T-helper 17 cell (primary cell): ENCODE data around the gene CFAP43. TPM values are rescaled to one million over a fixed set of nuclear protein-coding genes. Genes with fewer than 3 reads are reported as not detected.
A peak's percentile ranks its signal among the peaks of the same experiment; 100 is the strongest.

Experiments used
- ATAC-seq: fragments of 150-1000 bp; cut with Tn5 transposase; 2 replicates; pipeline ENCODE4 v1.10.0; 2021; ENCODE audit warnings: mild to moderate bottlenecking, moderate library complexity
- DNase-seq, 3 donors: peaks; one replicate each; pipeline versions ENCODE4 v3.0.0 to v3.0.0-alpha.2; 2020 to 2021
- H3K9me3 ChIP-seq: one replicate; pipeline ENCODE4 v1.7.0; 2013; ENCODE audit warnings: low read length, mild to moderate bottlenecking; ENCODE audit not compliant: control insufficient read depth, poor library complexity, severe bottlenecking
- H3K27ac Mint-ChIP-seq: one replicate; pipeline ENCODE4 v1.8.0; 2022; ENCODE audit warnings: mild to moderate bottlenecking, moderate library complexity, mixed read lengths
- H3K27me3 Mint-ChIP-seq: one replicate; pipeline ENCODE4 v1.8.0; 2022; ENCODE audit warnings: mixed read lengths
- H3K36me3 Mint-ChIP-seq: one replicate; pipeline ENCODE4 v1.8.0; 2022; ENCODE audit warnings: low read depth, mixed read lengths
- H3K4me1 Mint-ChIP-seq: one replicate; pipeline ENCODE4 v1.8.0; 2022; ENCODE audit warnings: mild to moderate bottlenecking, mixed read lengths
- H3K4me3 Mint-ChIP-seq: one replicate; pipeline ENCODE4 v1.8.0; 2022; ENCODE audit warnings: mild to moderate bottlenecking, moderate library complexity, mixed read lengths
- total RNA-seq, 4 donors: library from RNA in 2 of 4; stranded (reverse) in 2 of 4; gene quantifications; one replicate each; pipeline ENCODE4 v1.2.3 and lab custom pipeline; 2022 to 2026

The CFAP43 gene
- total RNA-seq, 2 donors from 2014 or later: not detected

GRCh38 chr10:104232613-104233102, 494 bp upstream of the CFAP43 start:
- peak overlapping the region; percentile 91 for H3K4me3 Mint-ChIP-seq
- ATAC-seq (peak; percentile 16), DNase-seq (no peak)
- no peaks in the 10 kb centered on the region for H3K9me3 ChIP-seq
- H3K4me1 Mint-ChIP-seq: peaks cover 14% of the 10 kb centered on the region
- peaks cover 23% of the 10 kb centered on the region for H3K27me3 Mint-ChIP-seq
- H3K27ac Mint-ChIP-seq: peak overlapping the region; percentile 93
- H3K36me3 Mint-ChIP-seq: peaks cover 2% of the 10 kb centered on the region

GRCh38 chr10:104230490-104230889, 1.7 kb downstream of the CFAP43 start:
- DNase-seq (no peak), ATAC-seq (no peak)
- Mint-ChIP-seq H3K4me3 (no peak overlapping the region), H3K27me3 (peaks cover 6% of the 10 kb centered on the region), H3K36me3 (peaks cover 2% of the 10 kb centered on the region), H3K27ac (peak overlapping the region; percentile 93), H3K4me1 (peaks cover 14% of the 10 kb centered on the region)
- no peaks in the 10 kb centered on the region for H3K9me3 ChIP-seq

GRCh38 chr10:104223304-104223703, 8.9 kb downstream of the CFAP43 start:
- ATAC-seq (no peak), DNase-seq (no peak)
- H3K4me3 Mint-ChIP-seq: no peak overlapping the region
- peaks cover 37% of the 10 kb centered on the region for H3K27me3 Mint-ChIP-seq
- H3K27ac Mint-ChIP-seq: no peak overlapping the region
- H3K36me3 Mint-ChIP-seq: no peaks in the 10 kb centered on the region
- peaks cover 6% of the 10 kb centered on the region for H3K4me1 Mint-ChIP-seq
- no peaks in the 10 kb centered on the region for H3K9me3 ChIP-seq

- Mint-ChIP-seq H3K4me3 (no peak overlapping the region), H3K36me3 (no peaks in the 10 kb centered on the region), H3K27me3 (peaks cover 33% of the 10 kb centered on the region), H3K4me1 (peaks cover 4% of the 10 kb centered on the region), H3K27ac (no peak overlapping the region)
- DNase-seq: no peak
- no peaks in the 10 kb centered on the region for H3K9me3 ChIP-seq
- no peak for ATAC-seq
Observed at GRCh38 chr10:104220522-104220921, 11.6 kb downstream of the CFAP43 start.

- ATAC-seq (no peak), DNase-seq (no peak)
- no peaks in the 10 kb centered on the region for H3K9me3 ChIP-seq
- Mint-ChIP-seq H3K36me3 (no peaks in the 10 kb centered on the region), H3K27ac (no peak overlapping the region), H3K4me3 (no peak overlapping the region), H3K27me3 (peaks cover 32% of the 10 kb centered on the region), H3K4me1 (peaks cover 4% of the 10 kb centered on the region)
Observed at GRCh38 chr10:104218751-104219150, 13.4 kb downstream of the CFAP43 start.

GRCh38 chr10:104216631-104217030, 15.5 kb downstream of the CFAP43 start:
- H3K36me3 Mint-ChIP-seq: peaks cover under 1% of the 10 kb centered on the region
- no peak for DNase-seq
- H3K9me3 ChIP-seq: no peaks in the 10 kb centered on the region
- H3K4me3 Mint-ChIP-seq: no peak overlapping the region
- peaks cover 25% of the 10 kb centered on the region for H3K27me3 Mint-ChIP-seq
- H3K27ac Mint-ChIP-seq: no peak overlapping the region
- H3K4me1 Mint-ChIP-seq: peaks cover 4% of the 10 kb centered on the region
- no peak for ATAC-seq

GRCh38 chr10:104209575-104210198, 22.5 kb downstream of the CFAP43 start:
- Mint-ChIP-seq H3K27ac (no peak overlapping the region), H3K27me3 (peaks cover 51% of the 10 kb centered on the region), H3K4me1 (no peaks in the 10 kb centered on the region), H3K4me3 (no peak overlapping the region), H3K36me3 (peaks cover 13% of the 10 kb centered on the region)
- DNase-seq (peak in 1 of 3 donors; percentile 18), ATAC-seq (peak; percentile 64)
- no peaks in the 10 kb centered on the region for H3K9me3 ChIP-seq

GRCh38 chr10:104208730-104209129, 23.4 kb downstream of the CFAP43 start:
- peaks cover 13% of the 10 kb centered on the region for H3K36me3 Mint-ChIP-seq
- H3K4me3 Mint-ChIP-seq: no peak overlapping the region
- H3K27ac Mint-ChIP-seq: no peak overlapping the region
- no peak for ATAC-seq
- H3K9me3 ChIP-seq: no peaks in the 10 kb centered on the region
- peaks cover 61% of the 10 kb centered on the region for H3K27me3 Mint-ChIP-seq
- DNase-seq: no peak
- H3K4me1 Mint-ChIP-seq: no peaks in the 10 kb centered on the region

GRCh38 chr10:104202231-104202630, 29.9 kb downstream of the CFAP43 start:
- Mint-ChIP-seq H3K4me3 (no peak overlapping the region), H3K27me3 (peaks cover 39% of the 10 kb centered on the region), H3K4me1 (no peaks in the 10 kb centered on the region), H3K27ac (no peak overlapping the region), H3K36me3 (peaks cover 5% of the 10 kb centered on the region)
- no peaks in the 10 kb centered on the region for H3K9me3 ChIP-seq
- DNase-seq (no peak), ATAC-seq (no peak)

- no peaks in the 10 kb centered on the region for H3K4me1 Mint-ChIP-seq
- DNase-seq (no peak), ATAC-seq (no peak)
- no peak overlapping the region for H3K4me3 Mint-ChIP-seq
- peaks cover 34% of the 10 kb centered on the region for H3K27me3 Mint-ChIP-seq
- H3K9me3 ChIP-seq: no peaks in the 10 kb centered on the region
- no peak overlapping the region for H3K27ac Mint-ChIP-seq
- H3K36me3 Mint-ChIP-seq: peaks cover 5% of the 10 kb centered on the region
Observed at GRCh38 chr10:104201636-104202035, 30.5 kb downstream of the CFAP43 start.

- no peak for ATAC-seq
- H3K27ac Mint-ChIP-seq: no peak overlapping the region
- no peak overlapping the region for H3K4me3 Mint-ChIP-seq
- H3K4me1 Mint-ChIP-seq: no peaks in the 10 kb centered on the region
- no peaks in the 10 kb centered on the region for H3K9me3 ChIP-seq
- no peaks in the 10 kb centered on the region for H3K36me3 Mint-ChIP-seq
- no peak for DNase-seq
- H3K27me3 Mint-ChIP-seq: peaks cover 30% of the 10 kb centered on the region
Observed at GRCh38 chr10:104199567-104199966, 32.6 kb downstream of the CFAP43 start.

- H3K4me3 Mint-ChIP-seq: no peak overlapping the region
- H3K27ac Mint-ChIP-seq: no peak overlapping the region
- peaks cover 3% of the 10 kb centered on the region for H3K4me1 Mint-ChIP-seq
- no peaks in the 10 kb centered on the region for H3K9me3 ChIP-seq
- peaks cover 36% of the 10 kb centered on the region for H3K27me3 Mint-ChIP-seq
- DNase-seq (no peak), ATAC-seq (no peak)
- H3K36me3 Mint-ChIP-seq: no peaks in the 10 kb centered on the region
Observed at GRCh38 chr10:104197364-104197763, 34.8 kb downstream of the CFAP43 start.

GRCh38 chr10:104195706-104196105, 36.5 kb downstream of the CFAP43 start:
- ATAC-seq (no peak), DNase-seq (no peak)
- H3K27ac Mint-ChIP-seq: no peak overlapping the region
- H3K4me1 Mint-ChIP-seq: peaks cover 3% of the 10 kb centered on the region
- H3K9me3 ChIP-seq: no peaks in the 10 kb centered on the region
- no peaks in the 10 kb centered on the region for H3K36me3 Mint-ChIP-seq
- no peak overlapping the region for H3K4me3 Mint-ChIP-seq
- H3K27me3 Mint-ChIP-seq: peaks cover 38% of the 10 kb centered on the region

- H3K27ac Mint-ChIP-seq: no peak overlapping the region
- no peak overlapping the region for H3K4me3 Mint-ChIP-seq
- H3K9me3 ChIP-seq: no peaks in the 10 kb centered on the region
- peaks cover 6% of the 10 kb centered on the region for H3K36me3 Mint-ChIP-seq
- H3K27me3 Mint-ChIP-seq: peaks cover 48% of the 10 kb centered on the region
- ATAC-seq (no peak), DNase-seq (no peak)
- peaks cover 3% of the 10 kb centered on the region for H3K4me1 Mint-ChIP-seq
Observed at GRCh38 chr10:104193787-104194186, 38.4 kb downstream of the CFAP43 start.
